ENCODE measurements around the gene RAB20.

GRCh38 chr13:110495376-110495775 lies 66.1 kb downstream of the RAB20 start:
- TF ChIP-seq ZBTB7A (IDR thresholded peaks at IDR 0.05; ENCODE audit: low read depth): no peak
- no peak for TF ChIP-seq MAX (IDR thresholded peaks at IDR 0.05)
- no peak for TF ChIP-seq RAD21 (IDR thresholded peaks at IDR 0.05; ENCODE audit: low read depth)
- no peak for TF ChIP-seq CEBPB (IDR thresholded peaks at IDR 0.05)
- TF ChIP-seq TEAD4 (IDR thresholded peaks at IDR 0.05): no peak
- no peak for TF ChIP-seq YY1 (IDR thresholded peaks at IDR 0.05; ENCODE audit: low read depth)
- TF ChIP-seq REST (IDR thresholded peaks at IDR 0.05; ENCODE audit: low read depth): no peak
- no peak for TF ChIP-seq EGR1 (IDR thresholded peaks at IDR 0.05)
- TF ChIP-seq EP300 (IDR thresholded peaks at IDR 0.05; ENCODE audit: borderline replicate concordance): no peak
- TF ChIP-seq TCF12 (IDR thresholded peaks at IDR 0.05; ENCODE audit: low read depth): no peak
- no peak for TF ChIP-seq FOXM1 (IDR thresholded peaks at IDR 0.05; ENCODE audit: borderline replicate concordance, low read depth)
- no peak for TF ChIP-seq NFIC (IDR thresholded peaks at IDR 0.05)
- no peak for TF ChIP-seq USF1 (IDR thresholded peaks at IDR 0.05)

Measured in Ishikawa (cell line).